ENCODE results near the gene WDR89. TPM values are rescaled to one million over a fixed set of nuclear protein-coding genes. Genes with fewer than 3 reads are reported as not detected.

Gene WDR89
- total and polyA plus RNA-seq, 9 of the 15 experiments (the other 6 are each of a cell fraction or from before 2014, with no cell fraction given): 9.3 to 25.6 (median 16.2) TPM

DNA sequence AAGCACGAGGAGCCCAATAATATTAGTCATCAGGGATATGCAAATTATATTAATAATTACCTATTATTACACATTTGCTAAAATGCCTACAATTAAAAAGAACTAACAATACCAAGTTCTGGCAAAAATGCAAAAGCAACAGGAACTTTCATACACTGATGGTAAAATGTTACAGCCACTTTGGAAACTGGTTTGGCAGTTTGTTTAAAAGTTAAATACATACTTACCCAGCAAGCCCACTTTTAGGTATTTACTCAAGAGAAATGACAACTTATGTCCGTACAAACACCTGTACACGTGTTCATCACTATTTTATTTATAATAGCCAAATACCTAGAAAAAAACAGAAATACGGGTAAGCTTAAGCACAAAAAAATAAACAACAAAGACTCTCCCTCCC lies 17.0 kb downstream of the WDR89 start:
- Histone ChIP-seq H3K4me2 (ENCODE audit: insufficient read depth, low read length) (no peak overlapping the region), H3K4me1 (replicated peaks in 1 of 2; ENCODE audit: control insufficient read depth in 2 of 2, insufficient read depth in 2 of 2, low read length in 2 of 2) (no peaks in the 10 kb centered on the region), H4K20me1 (replicated peaks; ENCODE audit: control insufficient read depth, insufficient read depth, low read length) (no peaks in the 10 kb centered on the region), H3K4me3 (no peak overlapping the region), H3K9me1 (ENCODE audit: control insufficient read depth, insufficient read depth, low read length) (no peaks in the 10 kb centered on the region), H3K9ac (ENCODE audit: insufficient read depth in 1 of 2, low read depth in 2 of 2, low read length in 2 of 2) (no peak overlapping the region), H3K9me3 (replicated peaks; ENCODE audit: control insufficient read depth, insufficient read depth, low read depth, low read length) (no peaks in the 10 kb centered on the region), H2AFZ (ENCODE audit: low read depth, low read length) (no peak overlapping the region), H3K79me2 (ENCODE audit: control insufficient read depth, insufficient read depth, low read length) (peaks cover 41% of the 10 kb centered on the region), H3K27ac (ENCODE audit: extremely low read depth, low read depth, low read length) (no peak overlapping the region), H3K36me3 (ENCODE audit: control insufficient read depth, insufficient read depth, low read length) (peaks cover 39% of the 10 kb centered on the region; the same call in 2 of the 3 replicates), H3K27me3 (ENCODE audit: control insufficient read depth in 2 of 2, insufficient read depth in 2 of 2, low read length in 2 of 2) (no peaks in the 10 kb centered on the region)
- in situ Hi-C loops (cut with MboI): no loop called here
- TF ChIP-seq PTRF (tag; IDR thresholded peaks at IDR 0.05) (no peak), ZNF354B (CRISPR knock-in tag; IDR thresholded peaks at IDR 0.05) (no peak), RBFOX2 (IDR thresholded peaks at IDR 0.05; ENCODE audit: low read depth, low read length) (no peak), TCF7L2 (IDR thresholded peaks at IDR 0.05; ENCODE audit: low read depth, low read length) (no peak), E2F5 (CRISPR knock-in tag; IDR thresholded peaks at IDR 0.05) (no peak)
- BruUV-seq (replicated peaks): no TSS peak
- WGBS (ENCODE audit: insufficient coverage, low coverage, missing lambda C conversion rate): 72% methylated on average over 4 of the region's 4 CpGs
- CTCF ChIA-PET (ENCODE audit: low intra/inter-chr PET ratio): no interaction called here
- DNase-seq (ENCODE audit: extremely low read depth in 1 of 4, low spot score in 3 of 4): no peak
- no peak for ATAC-seq
- intact Hi-C loops (cut with micrococcal nuclease): no loop called here
- POLR2A ChIA-PET: interaction anchor here (0.8 kb wide), 1 partner anchor 81 kb away, joined by 3 read pairs; the partner anchor contains the start of gene PPP2R5E
- no peak for FAIRE-seq

GRCh38 chr14:63624203-63624602 lies 17.5 kb downstream of the WDR89 start:
- FAIRE-seq: no peak
- ATAC-seq: peak; percentile 75
- peaks cover 40% of the 10 kb centered on the region for H3K79me2 ChIP-seq (ENCODE audit: control insufficient read depth, insufficient read depth, low read length)
- H3K9ac ChIP-seq (ENCODE audit: insufficient read depth in 1 of 2, low read depth in 2 of 2, low read length in 2 of 2): no peak overlapping the region
- BruUV-seq (replicated peaks): no TSS peak
- in situ Hi-C loops (cut with MboI) (no loop called here), intact Hi-C loops (cut with micrococcal nuclease) (no loop called here)
- H3K36me3 ChIP-seq (ENCODE audit: control insufficient read depth, insufficient read depth, low read length): peaks cover 40% of the 10 kb centered on the region; the same call in 2 of the 3 replicates
- ChIA-PET CTCF (ENCODE audit: low intra/inter-chr PET ratio) (no interaction called here), POLR2A (interaction anchor here (0.8 kb wide), 1 partner anchor 81 kb away, joined by 3 read pairs; the partner anchor contains the start of gene PPP2R5E)
- no peak overlapping the region for H3K4me2 ChIP-seq (ENCODE audit: insufficient read depth, low read length)
- H3K9me3 ChIP-seq (replicated peaks; ENCODE audit: control insufficient read depth, insufficient read depth, low read depth, low read length): no peaks in the 10 kb centered on the region
- no peak overlapping the region for H2AFZ ChIP-seq (ENCODE audit: low read depth, low read length)
- no peak overlapping the region for H3K27ac ChIP-seq (ENCODE audit: extremely low read depth, low read depth, low read length)
- no peaks in the 10 kb centered on the region for H3K4me1 ChIP-seq (replicated peaks in 1 of 2; ENCODE audit: control insufficient read depth in 2 of 2, insufficient read depth in 2 of 2, low read length in 2 of 2)
- H3K27me3 ChIP-seq (ENCODE audit: control insufficient read depth in 2 of 2, insufficient read depth in 2 of 2, low read length in 2 of 2): no peaks in the 10 kb centered on the region
- H4K20me1 ChIP-seq (replicated peaks; ENCODE audit: control insufficient read depth, insufficient read depth, low read length): no peaks in the 10 kb centered on the region
- no peaks in the 10 kb centered on the region for H3K9me1 ChIP-seq (ENCODE audit: control insufficient read depth, insufficient read depth, low read length)
- no peak overlapping the region for H3K4me3 ChIP-seq
- peak in 1 of 4 experiments; percentile 6 for DNase-seq (ENCODE audit: extremely low read depth in 1 of 4, low spot score in 3 of 4)
- WGBS (ENCODE audit: insufficient coverage, low coverage, missing lambda C conversion rate): 68% methylated on average over 3 of the region's 4 CpGs
- TF ChIP-seq SPI1 (IDR thresholded peaks at IDR 0.05; ENCODE audit: borderline replicate concordance, low read depth, low read length): no peak
- TF ChIP-seq ELF2 (CRISPR knock-in tag; IDR thresholded peaks at IDR 0.05): no peak
- TF ChIP-seq, protein P1, sequence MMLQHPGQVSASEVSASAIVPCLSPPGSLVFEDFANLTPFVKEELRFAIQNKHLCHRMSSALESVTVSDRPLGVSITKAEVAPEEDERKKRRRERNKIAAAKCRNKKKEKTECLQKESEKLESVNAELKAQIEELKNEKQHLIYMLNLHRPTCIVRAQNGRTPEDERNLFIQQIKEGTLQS (IDR thresholded peaks at IDR 0.05): peak; percentile 70
- TF ChIP-seq, protein P1 (CRISPR knock-in tag; conservative IDR thresholded peaks at IDR 0.05): no peak
- TF ChIP-seq HOXB6 (CRISPR knock-in tag; IDR thresholded peaks at IDR 0.05; ENCODE audit: borderline replicate concordance): no peak
- no peak for TF ChIP-seq HDAC8 (tag; IDR thresholded peaks at IDR 0.05)
- TF ChIP-seq DLX4 (CRISPR knock-in tag; IDR thresholded peaks at IDR 0.05): no peak
- no peak for TF ChIP-seq RBM17 (IDR thresholded peaks at IDR 0.05; ENCODE audit: borderline replicate concordance, low read depth, low read length)
- peak; percentile 24; the same call in 1 of the 2 replicates for TF ChIP-seq CEBPG (CRISPR knock-in tag; IDR thresholded peaks at IDR 0.05)
- TF ChIP-seq CEBPG (tag; conservative IDR thresholded peaks at IDR 0.05 in 1 of 2, IDR thresholded peaks at IDR 0.05 in 1 of 2): no peak
- no peak for TF ChIP-seq ZNF444 (CRISPR knock-in tag; IDR thresholded peaks at IDR 0.05)
